OCI-LY7 (cell line): ENCODE data around the gene CRIP1. TPM values are rescaled to one million over a fixed set of nuclear protein-coding genes. Genes with fewer than 3 reads are reported as not detected.

Experiments used
- BruUV-seq: library from RNA; stranded (reverse); fragments of 400-500 nt; replicated peaks from 2 replicates; lab custom pipeline; 2021; lab: Mats Ljungman, UMichigan
- CTCF ChIA-PET: fragments of 300-600 bp; sonication (Branson Sonifier 250); formaldehyde crosslinking; loops from one replicate; lab custom pipeline; 2022; ENCODE audit warnings: antibody characterized with exemption; ENCODE audit not compliant: unreplicated experiment; lab: Charles Lee
- POLR2A ChIA-PET: fragments of 300-600 bp; sonication (Branson Sonifier 250); formaldehyde crosslinking; loops from one replicate; lab custom pipeline; 2022; ENCODE audit warnings: antibody characterized with exemption; lab: Charles Lee
- DNase-seq: peaks from one replicate; pipeline ENCODE4 v3.0.0-alpha.2; 2015; ENCODE audit warnings: low spot score
- H2AFZ ChIP-seq: fragments of 200-600 bp; sonication (generic), shearing (Covaris generic); 2 replicates; pipeline ENCODE4 v1.6.1; 2014; ENCODE audit warnings: mild to moderate bottlenecking, antibody characterized with exemption, low read length, moderate library complexity
- H3K27ac ChIP-seq: fragments of 200-600 bp; sonication (generic); 2 replicates; pipeline ENCODE4 v1.5.1; 2014; ENCODE audit warnings: mixed run types, low read depth, mild to moderate bottlenecking, moderate library complexity, low read length, inconsistent platforms; ENCODE audit not compliant: poor library complexity, severe bottlenecking
- H3K36me3 ChIP-seq: fragments of 200-600 bp; sonication (generic); 2 replicates; pipeline ENCODE4 v1.6.1; 2014; ENCODE audit warnings: mild to moderate bottlenecking, antibody characterized with exemption, low read length, moderate library complexity, mixed read lengths; ENCODE audit not compliant: insufficient read depth
- H3K4me1 ChIP-seq: fragments of 200-600 bp; sonication (generic); 2 replicates; pipeline ENCODE4 v1.5.1; 2014; ENCODE audit warnings: mild to moderate bottlenecking, low read length; ENCODE audit not compliant: insufficient read depth, poor library complexity, severe bottlenecking
- H3K4me2 ChIP-seq: fragments of 200-600 bp; sonication (generic); 2 replicates; pipeline ENCODE4 v1.6.1; 2014; ENCODE audit warnings: mild to moderate bottlenecking, low read length
- H3K4me3 ChIP-seq: fragments of 200-600 bp; sonication (generic); 2 replicates; pipeline ENCODE4 v1.5.1; 2014; ENCODE audit warnings: mild to moderate bottlenecking, low read depth, low read length; ENCODE audit not compliant: poor library complexity, severe bottlenecking
- H3K79me2 ChIP-seq: fragments of 200-600 bp; sonication (generic); 2 replicates; pipeline ENCODE4 v1.6.1; 2016; ENCODE audit warnings: low read depth, mild to moderate bottlenecking, low read length, moderate library complexity, mixed read lengths; ENCODE audit not compliant: insufficient read depth
- H3K9me2 ChIP-seq: fragments of 200-600 bp; sonication (generic); 2 replicates; pipeline ENCODE4 v1.6.1; 2016; ENCODE audit warnings: mild to moderate bottlenecking, low read length, mixed read lengths; ENCODE audit not compliant: insufficient read depth
- H3K9me3 ChIP-seq: fragments of 200-600 bp; sonication (generic); 2 replicates; pipeline ENCODE4 v1.6.1; 2014; ENCODE audit warnings: mild to moderate bottlenecking, mixed run types, low read length, mixed read lengths
- H4K20me1 ChIP-seq: fragments of 200-600 bp; sonication (generic); 2 replicates; pipeline ENCODE4 v1.6.1; 2014; ENCODE audit warnings: mild to moderate bottlenecking, antibody characterized with exemption, low read length, moderate library complexity, mixed read lengths; ENCODE audit not compliant: insufficient read depth
- EZH2phosphoT487 ChIP-seq: fragments of 200-600 bp; sonication (generic); IDR thresholded peaks from 2 replicates; pipeline ENCODE4 v1.6.1; 2018; ENCODE audit warnings: low read depth, borderline replicate concordance, mild to moderate bottlenecking, mixed run types, antibody characterized with exemption, low read length, moderate library complexity, mixed read lengths
- intact Hi-C: fragments of 100-400 bp; cut with micrococcal nuclease; formaldehyde crosslinking; loops from one replicate; pipeline ENCODE4 v1.10.0; 2022; ENCODE audit not compliant: unreplicated experiment
- total RNA-seq, 2 experiments: library from RNA; depleted of rRNA in 1 of 2; stranded (reverse); fragments of >200 nt in 1 of 2; shearing (Covaris generic) in 1 of 2; gene quantifications; 2 replicates each; pipeline ENCODE4 v1.2.3, GENCODE V29; 2014 to 2022
- TF ChIP-seq, protein P1 (sequence below): fragments of 200-600 bp; sonication (generic); conservative IDR thresholded peaks from 2 replicates; pipeline ENCODE4 v1.5.1; 2014; ENCODE audit warnings: mild to moderate bottlenecking, antibody characterized with exemption, low read length, moderate library complexity, mixed read lengths

CRIP1 gene
- total RNA-seq, 2 experiments from 2014 or later = 4.6 TPM; not detected in 1

DNA sequence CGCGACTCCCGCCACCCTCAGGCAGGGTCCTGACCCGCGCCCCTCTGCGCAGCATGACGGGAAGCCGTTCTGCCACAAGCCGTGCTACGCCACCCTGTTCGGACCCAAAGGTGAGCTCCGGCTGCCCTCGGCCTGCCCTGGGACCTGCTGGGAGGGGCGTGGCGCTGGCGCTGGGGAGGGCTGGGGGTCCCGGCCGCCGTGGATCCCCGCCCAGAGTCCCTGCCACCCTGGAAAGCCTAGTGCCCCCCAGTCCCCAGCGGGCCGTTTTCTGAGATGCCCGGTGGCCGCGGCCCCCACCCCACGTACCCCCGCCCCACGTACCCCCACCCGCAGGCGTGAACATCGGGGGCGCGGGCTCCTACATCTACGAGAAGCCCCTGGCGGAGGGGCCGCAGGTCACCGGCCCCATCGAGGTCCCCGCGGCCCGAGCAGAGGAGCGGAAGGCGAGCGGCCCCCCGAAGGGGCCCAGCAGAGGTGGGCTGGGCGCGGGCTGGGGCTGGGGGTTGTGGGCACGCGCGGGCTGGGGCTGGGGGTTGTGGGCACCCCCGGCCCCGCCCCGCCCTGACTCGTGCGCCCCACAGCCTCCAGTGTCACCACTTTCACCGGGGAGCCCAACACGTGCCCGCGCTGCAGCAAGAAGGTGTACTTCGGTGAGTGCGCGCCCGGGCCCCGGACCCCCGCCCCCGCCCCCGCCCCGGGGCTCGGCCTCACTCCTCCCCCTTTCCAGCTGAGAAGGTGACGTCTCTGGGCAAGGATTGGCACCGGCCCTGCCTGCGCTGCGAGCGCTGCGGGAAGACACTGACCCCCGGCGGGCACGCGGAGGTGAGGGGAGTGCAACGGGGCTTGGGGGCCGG is 8.1 kb upstream of the CRIP1 start:
- Histone ChIP-seq H3K4me1 (peaks cover 21% of the 10 kb centered on the region), H3K9me3 (no peaks in the 10 kb centered on the region), H4K20me1 (no peaks in the 10 kb centered on the region), H3K79me2 (no peaks in the 10 kb centered on the region), H3K9me2 (no peaks in the 10 kb centered on the region), H3K4me2 (no peak overlapping the region), H2AFZ (no peak overlapping the region), H3K27ac (no peak overlapping the region), H3K36me3 (no peaks in the 10 kb centered on the region), H3K4me3 (no peak overlapping the region)
- no peak for TF ChIP-seq EZH2phosphoT487
- TF ChIP-seq, protein P1, sequence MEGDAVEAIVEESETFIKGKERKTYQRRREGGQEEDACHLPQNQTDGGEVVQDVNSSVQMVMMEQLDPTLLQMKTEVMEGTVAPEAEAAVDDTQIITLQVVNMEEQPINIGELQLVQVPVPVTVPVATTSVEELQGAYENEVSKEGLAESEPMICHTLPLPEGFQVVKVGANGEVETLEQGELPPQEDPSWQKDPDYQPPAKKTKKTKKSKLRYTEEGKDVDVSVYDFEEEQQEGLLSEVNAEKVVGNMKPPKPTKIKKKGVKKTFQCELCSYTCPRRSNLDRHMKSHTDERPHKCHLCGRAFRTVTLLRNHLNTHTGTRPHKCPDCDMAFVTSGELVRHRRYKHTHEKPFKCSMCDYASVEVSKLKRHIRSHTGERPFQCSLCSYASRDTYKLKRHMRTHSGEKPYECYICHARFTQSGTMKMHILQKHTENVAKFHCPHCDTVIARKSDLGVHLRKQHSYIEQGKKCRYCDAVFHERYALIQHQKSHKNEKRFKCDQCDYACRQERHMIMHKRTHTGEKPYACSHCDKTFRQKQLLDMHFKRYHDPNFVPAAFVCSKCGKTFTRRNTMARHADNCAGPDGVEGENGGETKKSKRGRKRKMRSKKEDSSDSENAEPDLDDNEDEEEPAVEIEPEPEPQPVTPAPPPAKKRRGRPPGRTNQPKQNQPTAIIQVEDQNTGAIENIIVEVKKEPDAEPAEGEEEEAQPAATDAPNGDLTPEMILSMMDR = no peak
- POLR2A ChIA-PET = no interaction called here
- no TSS peak for BruUV-seq
- CTCF ChIA-PET = no interaction called here
- intact Hi-C loops = no loop called here
- no peak for DNase-seq

DNA sequence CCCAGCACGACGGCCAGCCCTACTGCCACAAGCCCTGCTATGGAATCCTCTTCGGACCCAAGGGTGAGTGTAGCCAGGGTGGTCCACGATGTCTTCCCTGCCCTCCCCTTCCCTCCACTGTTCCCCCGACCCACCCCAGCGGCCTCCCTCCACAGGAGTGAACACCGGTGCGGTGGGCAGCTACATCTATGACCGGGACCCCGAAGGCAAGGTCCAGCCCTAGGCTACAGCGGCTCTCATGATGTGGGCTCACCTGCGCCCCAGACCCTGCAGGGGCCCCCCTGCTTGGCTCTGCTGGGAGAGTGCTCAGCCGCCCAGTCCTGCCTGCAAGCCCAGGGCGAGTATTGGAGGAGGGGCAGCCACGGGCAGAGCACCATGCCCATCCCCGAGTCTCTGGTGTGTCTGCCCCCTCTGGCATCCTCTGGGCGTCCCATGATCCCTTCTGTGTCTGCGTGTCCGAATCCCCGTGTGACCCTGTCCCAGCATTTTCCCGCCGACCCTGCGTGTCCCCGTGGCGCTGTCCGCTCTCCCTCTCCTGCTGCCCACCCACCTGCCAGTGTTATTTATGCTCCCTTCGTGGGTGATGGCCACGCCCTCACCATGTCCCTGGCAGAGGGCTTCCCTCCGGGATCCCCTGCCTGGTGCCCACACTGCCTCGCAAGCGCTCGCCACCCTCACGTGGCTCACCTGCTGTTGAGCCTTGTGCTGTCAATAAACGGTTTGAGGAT is 7.1 kb upstream of the CRIP1 start:
- ChIA-PET CTCF (no interaction called here), POLR2A (no interaction called here)
- Histone ChIP-seq H3K4me2 (no peak overlapping the region), H2AFZ (no peak overlapping the region), H3K9me3 (no peaks in the 10 kb centered on the region), H3K4me3 (no peak overlapping the region), H4K20me1 (no peaks in the 10 kb centered on the region), H3K36me3 (no peaks in the 10 kb centered on the region), H3K79me2 (no peaks in the 10 kb centered on the region), H3K9me2 (no peaks in the 10 kb centered on the region), H3K27ac (no peak overlapping the region), H3K4me1 (peaks cover 15% of the 10 kb centered on the region)
- DNase-seq = no peak
- intact Hi-C loops = loop anchor here (2.0 kb wide), 1 partner anchor 109 kb away; no protein-coding TSS in a partner anchor
- no TSS peak for BruUV-seq
- TF ChIP-seq, protein P1 = no peak
- TF ChIP-seq EZH2phosphoT487 = no peak
